T-helper 2 cell treated with Interferon-gamma antibody and Interleukin-4, amounts not matched to agents 5 μg/mL and 100 μg/mL, for 36 hours (primary cell): Measurements from ENCODE around the gene ETAA1.

Source experiments
- DNase-seq: peaks from one replicate; pipeline ENCODE4 v3.0.0; 2021; ENCODE audit warnings: low spot score
- H3K27ac Mint-ChIP-seq: one replicate; pipeline ENCODE4 v1.8.0; 2021; ENCODE audit warnings: mild to moderate bottlenecking, mixed read lengths
- H3K27me3 Mint-ChIP-seq: one replicate; pipeline ENCODE4 v1.8.0; 2021; ENCODE audit warnings: low read depth, mixed read lengths
- H3K36me3 Mint-ChIP-seq: one replicate; pipeline ENCODE4 v1.8.0; 2021; ENCODE audit warnings: low read depth, mixed read lengths
- H3K4me1 Mint-ChIP-seq: one replicate; pipeline ENCODE4 v1.8.0; 2021; ENCODE audit warnings: low read depth, mixed read lengths
- H3K4me3 Mint-ChIP-seq: one replicate; pipeline ENCODE4 v1.8.0; 2022; ENCODE audit warnings: mild to moderate bottlenecking, moderate library complexity, mixed read lengths
- H3K9me3 Mint-ChIP-seq: one replicate; pipeline ENCODE4 v1.8.0; 2021; ENCODE audit warnings: mixed read lengths

Gene ETAA1

DNA sequence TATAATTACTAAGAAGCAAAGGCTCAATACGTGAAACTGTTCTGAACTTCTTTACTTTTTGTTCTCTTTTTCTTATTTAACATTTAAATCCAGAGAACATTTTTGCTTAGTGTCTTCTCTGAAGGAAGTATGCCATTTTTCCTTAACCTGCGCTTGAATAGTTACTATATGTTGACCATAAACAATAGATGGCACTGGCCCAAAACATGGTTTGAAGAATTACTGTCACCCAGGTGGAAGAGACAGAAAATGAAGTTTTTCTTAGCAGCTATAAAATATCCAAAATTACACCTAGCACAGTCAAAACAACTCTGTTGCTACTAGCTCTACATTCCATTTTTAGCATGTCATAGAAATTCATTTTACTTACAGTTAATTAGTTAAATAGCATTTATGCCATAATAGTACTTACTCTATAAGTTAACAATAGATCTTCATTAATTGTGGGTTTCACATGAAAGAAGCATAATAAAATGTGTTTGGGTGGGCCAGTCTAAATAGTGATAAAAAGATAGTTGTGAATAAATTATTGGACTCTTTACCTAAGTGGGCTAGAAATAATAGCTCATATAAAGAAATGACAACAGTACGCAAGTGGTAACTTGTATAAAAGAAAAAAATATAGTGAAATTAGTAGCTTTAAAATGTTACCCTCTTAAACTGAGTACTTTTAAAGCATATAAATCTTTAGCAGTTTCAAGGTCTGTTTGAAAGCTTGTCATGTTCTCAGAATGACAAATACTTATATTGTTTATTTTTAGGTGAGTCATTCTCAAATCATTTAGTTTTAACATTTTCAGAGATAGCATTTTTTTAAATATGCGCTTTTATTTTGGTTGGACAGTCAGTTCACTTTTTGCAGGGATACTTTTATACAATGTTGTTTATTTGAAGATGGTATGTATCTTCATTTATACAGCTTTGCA lies 3.7 kb downstream of the ETAA1 start:
- Mint-ChIP-seq H3K4me3 (no peak overlapping the region), H3K27ac (no peak overlapping the region), H3K27me3 (no peaks in the 10 kb centered on the region), H3K9me3 (no peaks in the 10 kb centered on the region), H3K36me3 (peaks cover 28% of the 10 kb centered on the region), H3K4me1 (peaks cover 18% of the 10 kb centered on the region)
- no peak for DNase-seq

DNA sequence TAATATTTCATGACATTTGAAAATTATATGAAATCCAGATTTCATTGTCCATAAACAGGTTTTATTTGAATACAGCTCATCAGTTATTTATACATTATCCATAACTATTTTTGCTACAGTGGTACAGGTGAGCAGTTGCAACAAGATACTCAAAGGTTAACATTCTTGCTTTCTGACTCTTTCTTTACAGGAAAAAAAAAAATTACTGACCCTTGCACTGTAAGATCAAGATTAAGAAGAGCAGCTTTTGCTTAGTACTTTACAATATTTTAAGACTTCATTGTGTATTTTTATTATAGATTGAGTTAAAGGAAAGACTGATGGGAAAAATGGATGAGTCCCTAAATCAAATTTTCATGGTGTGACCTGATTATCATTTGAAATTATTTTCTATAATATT lies 11.2 kb downstream of the ETAA1 start:
- no peak for DNase-seq
- Mint-ChIP-seq H3K4me1 (peaks cover 3% of the 10 kb centered on the region), H3K9me3 (no peaks in the 10 kb centered on the region), H3K27ac (no peak overlapping the region), H3K36me3 (peaks cover 20% of the 10 kb centered on the region), H3K27me3 (no peaks in the 10 kb centered on the region), H3K4me3 (no peak overlapping the region)

DNA sequence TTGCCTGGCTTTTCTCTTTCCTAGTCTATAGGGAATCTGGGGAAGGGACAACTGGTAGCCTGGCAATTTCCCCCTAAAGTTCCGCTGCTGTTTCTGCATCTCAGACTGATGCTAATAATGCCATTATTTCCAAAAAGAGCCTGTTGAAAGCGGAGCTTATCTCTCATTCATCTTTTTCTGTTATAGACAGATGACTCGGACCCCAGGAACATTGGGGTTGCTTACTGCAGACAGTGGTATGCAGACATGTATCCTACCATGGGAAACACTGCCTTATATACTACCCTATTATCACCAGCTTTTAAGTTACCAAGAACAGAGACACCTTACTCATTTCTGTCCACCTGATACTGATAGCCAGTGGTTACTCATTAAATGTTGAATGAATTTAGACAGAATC lies 15.3 kb downstream of the ETAA1 start:
- H3K9me3 Mint-ChIP-seq = no peaks in the 10 kb centered on the region

DNA sequence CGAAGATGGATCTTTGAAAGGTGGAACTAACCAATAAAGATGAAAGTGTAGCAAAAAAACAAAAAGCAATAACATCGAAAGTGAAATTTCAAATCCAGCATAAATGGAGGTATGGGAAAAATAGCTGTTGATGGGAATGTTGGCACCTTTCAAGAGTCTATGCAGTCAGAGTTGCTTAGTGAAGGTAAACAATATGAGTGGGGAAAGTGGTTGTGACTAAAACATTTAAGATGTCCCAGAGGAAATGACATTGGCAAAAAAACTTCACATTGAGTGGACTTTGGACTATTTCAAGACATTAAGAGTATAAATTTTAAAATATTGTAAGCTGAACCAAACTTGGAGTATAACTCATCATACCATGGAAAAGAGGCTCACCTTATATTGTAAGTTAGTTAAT lies 17.7 kb downstream of the ETAA1 start:
- no peak for DNase-seq
- no peaks in the 10 kb centered on the region for H3K36me3 Mint-ChIP-seq
- no peak overlapping the region for H3K4me3 Mint-ChIP-seq
- H3K27me3 Mint-ChIP-seq = no peaks in the 10 kb centered on the region
- no peak overlapping the region for H3K27ac Mint-ChIP-seq
- no peaks in the 10 kb centered on the region for H3K4me1 Mint-ChIP-seq
- no peaks in the 10 kb centered on the region for H3K9me3 Mint-ChIP-seq

More for the DNA sequence above, 15.3 kb downstream of the ETAA1 start:
- H3K27ac Mint-ChIP-seq = no peak overlapping the region
- H3K27me3 Mint-ChIP-seq = no peaks in the 10 kb centered on the region
- no peak for DNase-seq
- no peaks in the 10 kb centered on the region for H3K4me1 Mint-ChIP-seq
- no peak overlapping the region for H3K4me3 Mint-ChIP-seq
- no peaks in the 10 kb centered on the region for H3K36me3 Mint-ChIP-seq

DNA sequence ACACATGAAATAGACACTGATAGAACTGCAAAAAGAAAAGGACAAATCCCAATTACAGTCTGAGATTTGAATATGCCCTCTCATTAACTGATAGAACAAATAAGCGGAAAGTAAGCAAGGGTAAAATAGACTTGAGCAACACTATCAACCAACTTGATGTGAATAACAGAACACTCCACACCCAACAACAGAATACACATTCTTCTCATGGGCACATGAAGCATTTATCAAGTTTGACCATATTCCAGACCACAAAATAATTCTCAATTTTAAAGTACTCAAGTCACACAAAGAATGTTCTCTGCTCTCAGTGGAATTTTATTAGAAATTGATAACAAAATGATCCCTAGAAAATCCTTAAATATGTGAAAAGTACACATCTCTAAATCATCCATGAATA lies 19.0 kb downstream of the ETAA1 start:
- Mint-ChIP-seq H3K4me3 (no peak overlapping the region), H3K9me3 (no peaks in the 10 kb centered on the region), H3K4me1 (no peaks in the 10 kb centered on the region), H3K27ac (no peak overlapping the region), H3K27me3 (no peaks in the 10 kb centered on the region), H3K36me3 (no peaks in the 10 kb centered on the region)
- no peak for DNase-seq

DNA sequence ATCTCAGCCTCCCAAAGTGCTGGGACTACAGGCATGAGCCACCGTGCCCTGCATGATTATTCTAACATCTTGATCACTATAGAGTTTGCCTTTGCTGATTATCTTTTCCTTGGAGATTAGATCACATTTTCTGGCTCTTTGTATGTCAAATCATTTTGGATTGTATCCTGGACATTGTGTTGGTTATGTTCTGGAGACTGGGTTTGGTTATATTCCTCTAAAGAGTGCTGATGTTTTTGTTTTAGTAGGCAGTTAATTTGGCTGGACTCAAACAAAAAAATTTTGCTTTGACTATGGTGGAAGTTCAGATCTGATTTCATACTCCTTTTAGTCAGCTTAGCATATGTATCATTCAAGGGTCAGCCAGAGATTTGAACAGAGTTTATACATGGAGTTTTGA lies 26.4 kb downstream of the ETAA1 start:
- Mint-ChIP-seq H3K9me3 (peaks cover 11% of the 10 kb centered on the region), H3K27me3 (no peaks in the 10 kb centered on the region), H3K4me3 (no peak overlapping the region), H3K36me3 (no peaks in the 10 kb centered on the region), H3K27ac (no peak overlapping the region), H3K4me1 (no peaks in the 10 kb centered on the region)
- no peak for DNase-seq

DNA sequence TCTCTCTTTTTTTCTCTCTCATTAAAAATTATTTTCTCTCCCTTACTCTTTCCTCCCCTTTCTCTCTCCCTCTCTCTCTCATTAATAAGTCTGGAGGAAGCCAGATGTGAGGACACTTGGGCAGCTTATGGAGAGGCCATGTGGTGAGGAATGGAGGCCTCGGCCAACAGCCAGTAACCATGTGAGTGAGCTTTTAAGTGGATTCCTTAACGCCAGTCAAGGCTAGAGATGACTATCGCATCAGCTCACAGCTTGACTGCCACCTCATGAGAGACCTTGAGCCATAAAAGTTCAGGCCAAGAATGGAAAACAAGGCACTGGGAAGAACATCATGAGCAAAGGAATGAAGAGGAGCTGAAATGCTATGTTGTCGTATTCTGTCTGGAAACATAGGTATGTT lies 39.1 kb downstream of the ETAA1 start:
- H3K36me3 Mint-ChIP-seq = no peaks in the 10 kb centered on the region
- no peaks in the 10 kb centered on the region for H3K4me1 Mint-ChIP-seq
- no peak for DNase-seq
- no peak overlapping the region for H3K27ac Mint-ChIP-seq
- H3K4me3 Mint-ChIP-seq = no peak overlapping the region
- no peaks in the 10 kb centered on the region for H3K9me3 Mint-ChIP-seq
- no peaks in the 10 kb centered on the region for H3K27me3 Mint-ChIP-seq

DNA sequence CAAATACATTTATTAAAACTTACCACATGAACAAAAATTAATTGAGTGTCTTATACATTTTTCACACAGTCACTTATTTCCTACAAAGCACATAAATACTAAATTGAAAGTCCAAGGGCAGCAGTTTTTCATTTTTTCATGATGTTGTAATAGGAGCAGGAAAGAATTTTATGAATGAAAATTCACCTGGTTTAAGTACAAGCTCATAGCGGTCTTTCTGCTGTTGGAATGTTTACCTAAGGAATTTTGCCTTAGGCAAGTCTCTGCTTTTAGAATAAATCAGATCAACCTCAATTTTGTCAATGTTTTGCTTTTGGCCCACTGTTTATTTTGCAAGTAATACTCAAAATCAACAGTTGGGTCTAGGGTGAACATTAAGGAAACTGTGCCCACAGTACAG lies 40.0 kb downstream of the ETAA1 start:
- no peaks in the 10 kb centered on the region for H3K4me1 Mint-ChIP-seq
- no peaks in the 10 kb centered on the region for H3K36me3 Mint-ChIP-seq
- no peaks in the 10 kb centered on the region for H3K27me3 Mint-ChIP-seq
- no peak overlapping the region for H3K4me3 Mint-ChIP-seq
- no peak overlapping the region for H3K27ac Mint-ChIP-seq
- no peaks in the 10 kb centered on the region for H3K9me3 Mint-ChIP-seq
- DNase-seq = no peak

DNA sequence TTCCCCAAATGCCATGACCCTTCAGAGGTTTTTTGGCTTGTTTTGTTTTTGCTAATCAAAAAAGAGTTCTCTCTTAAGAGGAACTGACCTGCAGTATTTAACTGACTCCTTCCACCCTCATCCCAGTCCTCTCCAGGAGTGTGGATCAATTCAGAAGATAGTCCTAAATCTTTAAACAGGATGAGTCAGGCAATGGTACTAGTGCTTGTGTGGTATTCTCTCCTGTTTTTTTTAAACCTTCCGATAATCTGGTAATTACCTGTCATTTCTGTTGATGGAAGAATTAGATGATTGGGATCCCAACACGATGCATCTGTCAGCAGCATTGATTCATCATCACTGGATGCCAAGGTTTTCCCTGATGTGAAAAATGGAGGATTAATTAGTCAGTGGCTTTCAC lies 41.2 kb downstream of the ETAA1 start:
- Mint-ChIP-seq H3K27ac (no peak overlapping the region), H3K9me3 (no peaks in the 10 kb centered on the region), H3K36me3 (no peaks in the 10 kb centered on the region), H3K4me1 (no peaks in the 10 kb centered on the region), H3K4me3 (no peak overlapping the region), H3K27me3 (no peaks in the 10 kb centered on the region)
- DNase-seq = no peak

DNA sequence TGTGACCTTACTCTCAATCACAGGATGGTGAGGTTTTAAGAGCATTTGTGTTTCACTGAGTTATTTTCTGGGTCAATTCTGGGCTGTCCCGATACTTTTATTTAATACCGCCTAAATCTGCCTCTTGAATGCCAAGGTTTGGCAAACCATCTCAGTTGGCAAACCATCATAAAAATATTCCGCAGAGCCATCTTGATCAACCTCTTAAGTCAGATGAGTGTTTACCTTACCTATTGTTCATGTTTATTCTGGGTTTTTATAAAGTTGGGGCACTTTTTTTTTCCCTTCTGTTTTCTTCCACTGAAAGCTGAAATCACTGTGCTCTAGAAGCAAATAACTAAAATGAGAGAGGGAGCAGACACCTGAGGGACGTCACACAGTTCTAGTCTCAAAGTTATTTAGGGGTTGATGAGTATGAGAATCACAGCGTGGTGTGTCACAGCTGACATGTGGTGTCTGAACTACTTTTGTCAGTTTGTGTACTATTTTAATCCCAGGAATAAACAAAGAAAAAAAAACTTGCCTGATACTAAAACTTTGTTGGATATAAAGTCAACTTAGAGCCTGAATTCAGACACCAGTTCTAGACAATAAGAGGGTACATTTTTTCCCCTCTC lies 48.6 kb downstream of the ETAA1 start:
- H3K27me3 Mint-ChIP-seq = no peaks in the 10 kb centered on the region
- no peaks in the 10 kb centered on the region for H3K9me3 Mint-ChIP-seq
- no peak for DNase-seq
- no peaks in the 10 kb centered on the region for H3K4me1 Mint-ChIP-seq
- no peak overlapping the region for H3K27ac Mint-ChIP-seq
- no peaks in the 10 kb centered on the region for H3K36me3 Mint-ChIP-seq
- no peak overlapping the region for H3K4me3 Mint-ChIP-seq

DNA sequence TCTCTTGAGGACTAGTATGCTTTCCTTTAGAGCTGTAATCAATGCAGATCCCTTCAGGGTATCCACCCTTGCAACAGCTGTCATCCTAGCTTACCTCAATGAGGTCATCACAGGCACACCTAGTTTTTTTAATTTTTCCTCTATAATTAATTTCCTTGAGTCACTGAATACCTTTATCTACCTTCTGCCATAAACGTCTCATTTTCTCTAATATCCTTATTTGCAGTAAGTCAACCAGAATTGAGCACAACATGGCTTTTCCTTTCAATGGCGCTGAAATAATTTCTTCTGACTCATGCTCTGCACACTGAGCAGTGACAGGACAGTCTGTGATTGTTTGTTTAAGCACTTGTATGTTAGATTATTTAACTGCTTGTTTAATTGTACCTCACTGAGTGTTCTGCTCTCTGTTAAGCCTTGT lies 49.4 kb downstream of the ETAA1 start:
- H3K4me3 Mint-ChIP-seq = no peak overlapping the region
- no peak overlapping the region for H3K27ac Mint-ChIP-seq
- no peaks in the 10 kb centered on the region for H3K36me3 Mint-ChIP-seq
- H3K27me3 Mint-ChIP-seq = no peaks in the 10 kb centered on the region
- H3K4me1 Mint-ChIP-seq = no peaks in the 10 kb centered on the region
- H3K9me3 Mint-ChIP-seq = no peaks in the 10 kb centered on the region
- no peak for DNase-seq

DNA sequence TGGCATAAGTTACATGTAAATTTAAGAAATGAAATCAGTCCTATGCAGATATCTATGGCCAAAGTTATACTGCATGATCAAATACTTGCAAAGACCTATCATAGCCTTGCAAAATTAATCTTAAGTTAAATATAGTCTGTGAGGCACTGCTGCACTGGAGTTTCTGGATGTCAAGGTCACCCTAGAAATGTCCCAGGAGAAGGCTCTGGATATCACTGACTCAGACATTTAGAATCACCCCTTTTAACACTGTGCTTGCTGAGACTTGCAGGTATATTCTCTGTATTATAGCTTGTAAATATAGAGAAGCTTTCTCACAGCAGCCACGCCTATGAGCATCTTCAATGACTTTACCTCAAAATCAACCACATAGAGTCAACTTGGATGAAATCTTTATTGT lies 51.5 kb downstream of the ETAA1 start:
- no peaks in the 10 kb centered on the region for H3K4me1 Mint-ChIP-seq
- no peak overlapping the region for H3K27ac Mint-ChIP-seq
- H3K9me3 Mint-ChIP-seq = no peaks in the 10 kb centered on the region
- no peak overlapping the region for H3K4me3 Mint-ChIP-seq
- no peaks in the 10 kb centered on the region for H3K36me3 Mint-ChIP-seq
- no peak for DNase-seq
- H3K27me3 Mint-ChIP-seq = no peaks in the 10 kb centered on the region

DNA sequence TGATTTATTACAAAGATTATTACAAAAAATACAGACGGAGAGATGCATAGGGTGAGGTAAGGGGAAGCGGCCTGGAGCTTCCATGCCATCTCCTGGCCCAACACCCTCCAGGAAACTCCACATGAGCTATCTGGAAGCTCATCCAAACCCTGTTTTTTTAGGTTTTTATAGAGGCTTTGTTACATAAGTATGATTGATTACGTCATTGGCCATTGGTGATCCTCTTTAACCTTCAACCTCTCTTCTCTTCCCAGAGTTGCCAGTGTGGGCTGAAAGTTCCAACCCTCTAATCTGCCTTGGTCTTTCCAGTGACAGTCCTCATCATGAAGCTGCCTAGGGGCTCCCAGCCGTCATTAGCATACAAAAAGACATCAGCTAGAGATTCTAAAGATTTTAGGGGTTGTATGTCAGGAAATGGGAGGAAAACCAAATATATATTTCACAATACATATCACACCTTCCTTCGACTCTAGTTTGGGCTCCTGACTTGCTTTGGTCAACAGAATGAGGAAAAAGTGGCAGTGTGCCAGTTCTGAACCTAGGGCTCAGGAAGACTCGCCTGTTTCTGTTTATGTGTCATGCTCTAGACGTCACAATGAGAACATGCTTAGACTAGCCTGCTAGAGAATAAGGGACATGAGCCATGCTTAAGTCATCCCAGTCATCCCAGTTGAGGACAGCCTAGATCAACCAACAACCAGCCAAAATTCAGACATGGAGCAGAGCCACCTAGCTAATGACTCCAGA lies 54.1 kb downstream of the ETAA1 start:
- Mint-ChIP-seq H3K4me1 (no peaks in the 10 kb centered on the region), H3K27ac (no peak overlapping the region), H3K4me3 (no peak overlapping the region), H3K36me3 (no peaks in the 10 kb centered on the region), H3K27me3 (no peaks in the 10 kb centered on the region), H3K9me3 (no peaks in the 10 kb centered on the region)
- DNase-seq = no peak

DNA sequence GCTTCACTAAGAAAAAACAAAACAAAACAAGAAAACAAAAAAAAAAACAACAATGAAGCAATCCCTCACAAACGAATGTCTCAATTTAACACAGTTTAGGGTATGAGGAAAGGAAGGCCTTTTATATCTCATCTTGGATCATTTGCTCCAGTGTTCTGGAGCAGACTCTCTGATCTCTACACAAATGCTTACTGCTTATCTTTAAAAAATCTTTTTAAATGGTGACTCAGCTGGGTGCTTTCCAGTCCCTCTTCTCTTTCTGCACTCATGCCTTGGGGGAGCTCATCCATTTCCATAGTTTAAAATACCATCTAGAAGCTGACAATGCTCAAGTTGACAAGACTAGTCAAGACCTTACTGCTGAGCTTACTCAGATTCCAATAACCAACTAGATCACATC lies 56.2 kb downstream of the ETAA1 start:
- Mint-ChIP-seq H3K9me3 (no peaks in the 10 kb centered on the region), H3K27me3 (no peaks in the 10 kb centered on the region)
- no peak for DNase-seq

More for the DNA sequence above, 56.2 kb downstream of the ETAA1 start:
- Mint-ChIP-seq H3K4me3 (no peak overlapping the region), H3K27ac (no peak overlapping the region), H3K4me1 (no peaks in the 10 kb centered on the region), H3K36me3 (no peaks in the 10 kb centered on the region)
